ENCODE data around the gene MAP4. TPM values are rescaled to one million over a fixed set of nuclear protein-coding genes. Genes with fewer than 3 reads are reported as not detected.

The MAP4 gene
- total RNA-seq, 1 donor from 2014 or later = 152 TPM

- ChIA-PET CTCF (no interaction called here), POLR2A (interaction anchor here (0.6 kb wide), 1 partner anchor 727 kb away, joined by 4 read pairs; no protein-coding TSS in a partner anchor)
- intact Hi-C loops (cut with micrococcal nuclease) = no loop called here
- no peak for DNase-seq
- ATAC-seq (ENCODE audit: low read depth) = no peak
- H3K27ac Mint-ChIP-seq = no peak overlapping the region
- no peak for TF ChIP-seq CTCF (IDR thresholded peaks at IDR 0.05)
- no peaks in the 10 kb centered on the region for H3K36me3 Mint-ChIP-seq (ENCODE audit: low read depth)
- H3K4me3 Mint-ChIP-seq = no peak overlapping the region
- no peaks in the 10 kb centered on the region for H3K27me3 Mint-ChIP-seq
- peaks cover 2% of the 10 kb centered on the region for H3K4me1 Mint-ChIP-seq
- no peaks in the 10 kb centered on the region for H3K9me3 Mint-ChIP-seq
These were observed 65.6 kb downstream of the MAP4 start for GRCh38 chr3:47950453-47951169.

GRCh38 chr3:47949979-47950378 is 66.2 kb downstream of the MAP4 start:
- no peaks in the 10 kb centered on the region for H3K27me3 Mint-ChIP-seq
- DNase-seq (no peak), ATAC-seq (ENCODE audit: low read depth) (no peak)
- TF ChIP-seq CTCF (IDR thresholded peaks at IDR 0.05) = no peak
- H3K36me3 Mint-ChIP-seq (ENCODE audit: low read depth) = no peaks in the 10 kb centered on the region
- H3K27ac Mint-ChIP-seq = no peak overlapping the region
- intact Hi-C loops (cut with micrococcal nuclease) = no loop called here
- peaks cover 3% of the 10 kb centered on the region for H3K4me1 Mint-ChIP-seq
- no peaks in the 10 kb centered on the region for H3K9me3 Mint-ChIP-seq
- ChIA-PET CTCF (no interaction called here), POLR2A (no interaction called here)
- H3K4me3 Mint-ChIP-seq = no peak overlapping the region

GRCh38 chr3:47940232-47940631 is 76.0 kb downstream of the MAP4 start:
- DNase-seq (no peak), ATAC-seq (ENCODE audit: low read depth) (no peak)
- Mint-ChIP-seq H3K27me3 (no peaks in the 10 kb centered on the region), H3K36me3 (ENCODE audit: low read depth) (no peaks in the 10 kb centered on the region), H3K4me1 (peaks cover 18% of the 10 kb centered on the region), H3K4me3 (no peak overlapping the region), H3K9me3 (no peaks in the 10 kb centered on the region), H3K27ac (no peak overlapping the region)
- CTCF ChIA-PET = no interaction called here
- POLR2A ChIA-PET = no interaction called here
- intact Hi-C loops (cut with micrococcal nuclease) = no loop called here
- no peak for TF ChIP-seq CTCF (IDR thresholded peaks at IDR 0.05)

- DNase-seq (no peak), ATAC-seq (ENCODE audit: low read depth) (no peak)
- Mint-ChIP-seq H3K27ac (no peak overlapping the region), H3K27me3 (no peaks in the 10 kb centered on the region), H3K4me1 (no peaks in the 10 kb centered on the region), H3K4me3 (no peak overlapping the region), H3K36me3 (ENCODE audit: low read depth) (peaks cover 14% of the 10 kb centered on the region), H3K9me3 (no peaks in the 10 kb centered on the region)
- no peak for TF ChIP-seq CTCF (IDR thresholded peaks at IDR 0.05)
- ChIA-PET CTCF (no interaction called here), POLR2A (no interaction called here)
- intact Hi-C loops (cut with micrococcal nuclease) = loop anchor here (10.0 kb wide), 1 partner anchor 52 kb away; no protein-coding TSS in a partner anchor
These were observed 83.8 kb downstream of the MAP4 start for GRCh38 chr3:47932421-47932820.

- CTCF ChIA-PET = interaction anchor here (0.6 to 2.7 kb wide), 2 partner anchors 59 to 446 kb away, joined by 3 to 7 read pairs; no protein-coding TSS in a partner anchor
- H3K27ac Mint-ChIP-seq = no peak overlapping the region
- POLR2A ChIA-PET = interaction anchor here (0.7 kb wide), 1 partner anchor 118 kb away, joined by 7 read pairs; no protein-coding TSS in a partner anchor
- DNase-seq (no peak), ATAC-seq (ENCODE audit: low read depth) (no peak)
- H3K36me3 Mint-ChIP-seq (ENCODE audit: low read depth) = peaks cover 23% of the 10 kb centered on the region
- intact Hi-C loops (cut with micrococcal nuclease) = loop anchor here (10.0 kb wide), 1 partner anchor 54 kb away; no protein-coding TSS in a partner anchor
- no peak for TF ChIP-seq CTCF (IDR thresholded peaks at IDR 0.05)
- no peaks in the 10 kb centered on the region for H3K9me3 Mint-ChIP-seq
- H3K4me1 Mint-ChIP-seq = no peaks in the 10 kb centered on the region
- H3K27me3 Mint-ChIP-seq = no peaks in the 10 kb centered on the region
- H3K4me3 Mint-ChIP-seq = no peak overlapping the region
These were observed 85.2 kb downstream of the MAP4 start for GRCh38 chr3:47930979-47931378.

Measured in activated B cell treated with CpG ODN at 0.5 μM for 24 hours (primary cell).